Measurements from ENCODE around the gene COBL. TPM values are rescaled to one million over a fixed set of nuclear protein-coding genes. Genes with fewer than 3 reads are reported as not detected.

COBL gene
- total RNA-seq, 2 experiments from 2014 or later, result not detected

DNA sequence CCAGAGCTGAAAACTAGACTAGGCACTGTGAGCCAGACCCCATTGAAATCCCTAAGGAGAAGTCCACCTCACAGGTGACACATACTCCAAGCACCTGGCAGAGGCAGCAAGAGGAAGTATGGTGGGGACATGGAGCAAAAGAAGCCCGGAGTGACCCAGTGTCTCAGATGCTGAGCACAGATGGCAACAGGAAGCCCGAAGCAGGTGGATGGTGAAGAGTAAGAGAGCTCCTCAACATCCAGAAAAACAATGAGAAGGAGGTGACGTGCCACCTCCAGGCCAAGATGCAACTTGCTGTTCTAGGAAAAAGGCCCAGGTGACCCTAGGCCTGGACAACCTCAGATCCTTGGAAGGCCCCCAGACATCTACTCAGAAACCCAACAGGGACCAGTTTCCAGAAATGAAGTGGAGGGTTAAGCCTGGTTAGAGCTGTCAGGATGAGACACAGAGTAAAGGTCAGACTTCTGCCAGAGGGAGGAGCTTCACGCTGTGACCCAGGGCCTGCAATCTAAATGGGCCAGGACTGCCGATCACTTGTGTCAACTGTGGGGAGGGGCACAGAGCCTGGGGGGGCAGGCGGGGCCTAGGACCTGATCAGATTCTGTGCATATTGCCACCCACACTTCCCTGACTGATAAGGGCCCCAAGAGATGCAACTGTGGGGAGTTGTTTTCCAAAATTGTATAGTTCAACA lies 2.4 kb upstream of the COBL start:
- POLR2A ChIA-PET, result no interaction called here
- H3K27me3 Mint-ChIP-seq, result peaks cover 43% of the 10 kb centered on the region

DNA sequence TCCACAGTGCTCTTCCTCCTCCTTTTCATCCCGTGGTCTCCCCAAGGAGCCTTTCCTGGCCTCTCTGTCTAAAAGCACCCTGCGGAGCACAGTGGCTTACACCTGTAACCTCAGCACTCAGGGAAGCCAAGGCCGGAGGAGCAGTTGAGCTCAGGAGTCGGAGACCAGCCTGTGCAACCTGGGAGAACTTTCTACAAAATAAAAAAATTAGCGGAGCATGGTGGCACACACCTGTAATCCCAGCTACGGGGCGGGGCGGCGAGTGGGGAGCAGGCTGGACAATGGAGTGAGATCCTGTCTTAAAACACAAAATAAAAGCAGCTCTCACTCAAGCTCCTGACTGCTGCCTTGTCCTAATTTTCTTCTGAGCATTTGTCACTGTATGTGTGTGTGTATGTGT lies 1.4 kb upstream of the COBL start:
- no peak for DNase-seq
- Mint-ChIP-seq H3K4me1 (peaks cover 4% of the 10 kb centered on the region), H3K27me3 (peaks cover 47% of the 10 kb centered on the region), H3K36me3 (ENCODE audit: low read depth) (no peaks in the 10 kb centered on the region), H3K9me3 (no peaks in the 10 kb centered on the region), H3K4me3 (no peak overlapping the region), H3K27ac (no peak overlapping the region)
- ChIA-PET CTCF (no interaction called here), POLR2A (no interaction called here)

More for the DNA sequence above, 2.4 kb upstream of the COBL start:
- Mint-ChIP-seq H3K36me3 (ENCODE audit: low read depth) (no peaks in the 10 kb centered on the region), H3K27ac (no peak overlapping the region), H3K4me1 (peaks cover 4% of the 10 kb centered on the region), H3K4me3 (no peak overlapping the region), H3K9me3 (no peaks in the 10 kb centered on the region)
- CTCF ChIA-PET, result no interaction called here
- no peak for DNase-seq

DNA sequence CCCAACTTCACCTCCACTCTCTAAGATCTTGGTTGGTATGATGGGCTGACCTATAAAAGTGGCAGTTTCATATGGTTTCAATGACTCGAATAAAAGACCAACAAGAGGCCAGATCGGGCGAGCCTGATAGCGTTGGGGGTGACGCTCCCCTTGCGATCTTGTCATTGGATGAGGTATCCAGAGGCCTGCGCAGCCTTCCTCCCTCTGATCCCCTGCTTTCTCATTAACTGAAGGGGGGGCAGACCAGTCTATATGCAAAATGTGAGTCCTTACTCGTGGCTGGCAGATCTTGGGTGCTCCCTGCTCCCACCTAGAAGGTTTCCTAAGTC lies 937 bp upstream of the COBL start:
- no peak overlapping the region for H3K27ac Mint-ChIP-seq
- peaks cover 4% of the 10 kb centered on the region for H3K4me1 Mint-ChIP-seq
- peaks cover 49% of the 10 kb centered on the region for H3K27me3 Mint-ChIP-seq
- no peak for DNase-seq
- ChIA-PET POLR2A (no interaction called here), CTCF (no interaction called here)
- H3K4me3 Mint-ChIP-seq, result no peak overlapping the region
- no peaks in the 10 kb centered on the region for H3K36me3 Mint-ChIP-seq (ENCODE audit: low read depth)
- no peaks in the 10 kb centered on the region for H3K9me3 Mint-ChIP-seq

DNA sequence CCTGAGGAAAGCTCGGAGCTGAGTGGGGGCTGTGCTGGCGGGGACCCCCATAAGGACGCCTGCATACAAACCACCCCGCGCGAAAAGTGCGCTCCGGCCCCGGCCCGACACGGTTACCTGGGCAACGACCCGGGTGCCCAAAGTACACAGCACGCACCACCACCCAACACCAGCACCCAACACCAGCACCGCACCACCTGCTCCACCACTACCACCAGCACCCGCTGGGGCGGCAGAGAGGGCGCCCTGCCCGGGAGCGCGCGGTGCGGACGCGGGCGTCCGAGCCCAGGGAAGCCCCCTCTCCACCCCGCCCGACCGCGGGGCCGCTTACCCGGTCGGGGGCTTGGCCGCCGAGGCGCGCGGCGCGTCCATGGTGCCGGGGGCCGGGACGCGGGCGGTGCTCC lies 345 bp downstream of the COBL start:
- CTCF ChIA-PET, result no interaction called here
- peaks cover 52% of the 10 kb centered on the region for H3K27me3 Mint-ChIP-seq

DNA sequence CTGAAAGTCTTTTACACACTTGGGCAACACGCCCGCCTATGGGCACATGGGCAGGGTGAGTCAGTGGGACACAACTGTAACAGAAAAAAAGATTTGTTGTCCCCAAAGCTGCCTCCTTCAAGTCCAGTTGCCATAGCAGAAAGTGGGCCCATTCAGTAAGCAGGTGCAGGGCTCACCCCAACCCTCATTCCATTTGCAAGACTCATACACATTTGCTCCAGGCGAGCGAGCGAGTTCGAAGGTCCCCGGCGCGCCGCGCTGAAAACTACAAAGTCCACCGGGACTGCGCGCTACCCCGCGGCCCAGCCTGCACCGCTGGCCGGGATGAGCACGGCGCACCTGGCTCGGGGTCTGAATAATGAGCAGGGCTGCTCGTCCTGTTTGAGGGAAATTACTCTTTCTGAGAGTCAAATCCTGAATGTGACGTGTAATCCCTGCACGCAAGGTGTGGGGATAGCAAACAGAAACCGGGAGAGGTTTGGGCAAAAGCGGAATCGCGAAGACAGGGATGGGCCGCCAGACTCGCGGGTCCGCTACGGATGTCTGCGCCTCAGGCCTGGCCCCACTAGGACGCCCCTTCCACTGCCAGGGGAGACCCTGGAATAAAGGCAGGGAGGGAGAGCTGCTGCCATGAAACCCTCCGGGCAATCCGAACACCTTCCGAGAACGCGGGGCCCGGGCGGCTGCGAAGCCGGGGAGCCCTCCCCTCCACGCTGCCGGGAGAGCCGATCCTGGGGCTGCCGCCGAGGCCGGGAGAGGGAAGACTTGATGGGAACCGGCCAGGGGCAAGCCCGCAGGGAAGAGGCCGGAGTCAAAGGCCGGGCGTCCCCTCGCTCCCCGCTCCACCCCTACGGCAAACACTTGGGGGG lies 982 bp downstream of the COBL start:
- no peaks in the 10 kb centered on the region for H3K36me3 Mint-ChIP-seq (ENCODE audit: low read depth)
- ChIA-PET POLR2A (no interaction called here), CTCF (no interaction called here)
- H3K9me3 Mint-ChIP-seq, result no peaks in the 10 kb centered on the region
- peaks cover 4% of the 10 kb centered on the region for H3K4me1 Mint-ChIP-seq
- no peak for DNase-seq
- peaks cover 52% of the 10 kb centered on the region for H3K27me3 Mint-ChIP-seq
- H3K27ac Mint-ChIP-seq, result no peak overlapping the region
- H3K4me3 Mint-ChIP-seq, result no peak overlapping the region

More for the DNA sequence above, 345 bp downstream of the COBL start:
- Mint-ChIP-seq H3K4me3 (no peak overlapping the region), H3K4me1 (peaks cover 4% of the 10 kb centered on the region), H3K9me3 (no peaks in the 10 kb centered on the region), H3K36me3 (ENCODE audit: low read depth) (no peaks in the 10 kb centered on the region), H3K27ac (no peak overlapping the region)
- no peak for DNase-seq
- POLR2A ChIA-PET, result no interaction called here

DNA sequence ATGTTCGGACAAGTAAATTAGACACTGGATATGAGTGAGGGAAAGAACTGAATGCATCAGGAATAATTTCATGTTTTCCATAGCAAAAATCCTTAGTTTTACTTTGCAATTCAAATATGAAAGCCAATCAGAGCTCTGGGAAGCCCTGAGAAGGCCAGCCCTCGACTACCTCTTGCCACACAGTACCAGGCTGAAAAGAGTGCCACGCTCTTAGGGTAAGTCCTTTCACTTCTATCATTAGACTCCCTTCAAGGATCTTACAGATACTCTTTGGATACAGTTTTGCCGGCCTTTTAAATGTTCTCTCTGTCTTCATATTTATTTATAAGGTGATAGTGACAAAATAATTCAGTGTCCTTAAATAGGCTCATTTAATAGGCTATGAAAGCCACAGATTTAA lies 1.9 kb downstream of the COBL start:
- Mint-ChIP-seq H3K9me3 (no peaks in the 10 kb centered on the region), H3K4me1 (peaks cover 4% of the 10 kb centered on the region), H3K27me3 (peaks cover 52% of the 10 kb centered on the region), H3K27ac (no peak overlapping the region), H3K36me3 (ENCODE audit: low read depth) (no peaks in the 10 kb centered on the region), H3K4me3 (no peak overlapping the region)
- CTCF ChIA-PET, result no interaction called here
- POLR2A ChIA-PET, result no interaction called here
- no peak for DNase-seq

DNA sequence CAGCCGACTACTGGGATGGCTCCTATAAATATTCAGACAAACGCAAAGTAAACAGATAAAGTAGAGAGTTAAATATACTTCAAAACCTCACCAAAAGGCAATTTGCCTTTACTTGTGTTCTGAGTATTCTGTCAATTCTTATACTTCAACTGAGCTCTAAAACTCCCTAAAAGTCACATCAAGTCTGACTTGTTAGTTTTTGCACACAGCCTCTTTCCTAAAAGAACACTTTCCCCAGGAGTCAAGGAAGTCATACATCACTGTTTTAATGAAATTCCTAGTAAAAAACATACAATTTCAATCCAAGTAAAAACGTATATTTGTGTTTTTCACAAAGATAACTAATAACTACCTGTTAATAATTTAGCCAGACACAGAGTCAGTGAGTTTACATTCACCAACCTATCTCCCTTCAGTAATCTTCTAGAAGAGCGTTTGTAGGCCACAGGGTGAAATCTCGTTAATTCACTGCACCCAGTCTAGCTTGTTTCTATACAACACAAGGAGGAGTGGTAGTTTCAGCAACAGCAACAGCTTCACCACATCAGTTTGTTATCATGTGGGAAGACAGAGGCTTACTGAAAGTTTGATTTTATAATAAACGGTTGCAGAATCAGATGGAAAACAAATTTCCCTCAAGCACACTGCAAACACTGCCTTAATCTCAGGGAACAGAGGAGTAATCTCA lies 2.7 kb downstream of the COBL start:
- no peak overlapping the region for H3K27ac Mint-ChIP-seq
- no peaks in the 10 kb centered on the region for H3K9me3 Mint-ChIP-seq
- H3K36me3 Mint-ChIP-seq (ENCODE audit: low read depth), result no peaks in the 10 kb centered on the region
- no peak overlapping the region for H3K4me3 Mint-ChIP-seq
- ChIA-PET POLR2A (no interaction called here), CTCF (no interaction called here)
- peaks cover 46% of the 10 kb centered on the region for H3K27me3 Mint-ChIP-seq
- no peak for DNase-seq
- H3K4me1 Mint-ChIP-seq, result peaks cover 4% of the 10 kb centered on the region

DNA sequence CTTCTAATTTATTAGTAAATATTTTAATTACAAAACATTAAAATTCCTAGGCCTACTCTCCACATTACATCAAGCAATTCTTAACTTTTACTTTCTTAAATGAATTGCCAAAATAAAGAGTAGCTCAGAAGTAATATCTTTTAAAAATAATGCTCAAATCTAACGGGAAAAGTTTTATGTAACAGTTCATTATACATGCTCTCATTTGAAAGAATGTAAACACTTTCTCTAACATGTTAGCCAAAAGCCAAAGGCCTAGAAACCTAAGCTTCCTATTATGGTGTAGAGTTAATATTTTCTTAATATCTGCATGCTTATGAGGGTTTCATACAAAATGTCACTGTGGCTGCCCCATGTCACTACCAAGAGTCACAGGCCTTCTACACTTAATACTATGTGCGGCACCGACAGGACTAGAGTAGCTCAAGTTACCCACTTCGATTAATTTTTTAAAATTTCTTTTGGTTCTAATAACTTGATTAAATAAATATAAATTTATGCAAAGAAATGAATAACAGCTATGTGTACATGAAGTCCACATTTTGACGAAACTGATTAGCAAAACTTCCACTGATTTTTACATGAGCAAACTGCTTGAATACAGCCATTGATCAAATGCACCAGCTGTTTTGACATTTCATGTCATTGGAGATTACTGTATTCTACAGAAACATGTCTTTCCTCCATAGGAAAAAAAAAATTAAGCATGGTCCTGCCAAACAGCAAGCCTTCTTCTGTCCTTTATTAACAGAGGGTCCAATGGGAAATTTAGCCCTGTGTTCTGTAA lies 3.5 kb downstream of the COBL start:
- ChIA-PET POLR2A (no interaction called here), CTCF (no interaction called here)
- DNase-seq, result no peak
- Mint-ChIP-seq H3K9me3 (no peaks in the 10 kb centered on the region), H3K27me3 (peaks cover 40% of the 10 kb centered on the region), H3K27ac (no peak overlapping the region), H3K36me3 (ENCODE audit: low read depth) (no peaks in the 10 kb centered on the region), H3K4me3 (no peak overlapping the region), H3K4me1 (peaks cover 4% of the 10 kb centered on the region)

DNA sequence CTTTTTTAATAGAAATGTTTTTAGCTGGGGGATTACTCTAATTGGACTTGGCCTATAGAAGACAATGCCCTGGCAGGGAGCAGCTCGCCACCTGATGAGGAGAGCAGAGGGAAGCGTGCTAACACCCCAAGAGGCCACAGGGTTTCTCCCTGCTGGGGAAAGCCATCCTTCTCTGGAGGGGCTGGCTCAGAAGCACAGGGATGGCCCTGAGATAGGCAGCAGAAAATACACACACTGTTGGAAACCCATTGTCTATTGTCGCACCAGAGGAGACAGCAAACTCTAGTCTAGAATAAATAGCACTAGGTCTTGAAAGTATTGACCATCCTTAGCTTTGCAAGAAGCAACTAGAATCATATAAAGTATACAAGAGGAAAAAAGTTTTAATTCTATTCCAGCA lies 5.4 kb downstream of the COBL start:
- Mint-ChIP-seq H3K4me3 (no peak overlapping the region), H3K9me3 (no peaks in the 10 kb centered on the region), H3K4me1 (peaks cover 4% of the 10 kb centered on the region), H3K27ac (no peak overlapping the region), H3K27me3 (peaks cover 27% of the 10 kb centered on the region), H3K36me3 (ENCODE audit: low read depth) (no peaks in the 10 kb centered on the region)
- ChIA-PET CTCF (no interaction called here), POLR2A (no interaction called here)
- no peak for DNase-seq

DNA sequence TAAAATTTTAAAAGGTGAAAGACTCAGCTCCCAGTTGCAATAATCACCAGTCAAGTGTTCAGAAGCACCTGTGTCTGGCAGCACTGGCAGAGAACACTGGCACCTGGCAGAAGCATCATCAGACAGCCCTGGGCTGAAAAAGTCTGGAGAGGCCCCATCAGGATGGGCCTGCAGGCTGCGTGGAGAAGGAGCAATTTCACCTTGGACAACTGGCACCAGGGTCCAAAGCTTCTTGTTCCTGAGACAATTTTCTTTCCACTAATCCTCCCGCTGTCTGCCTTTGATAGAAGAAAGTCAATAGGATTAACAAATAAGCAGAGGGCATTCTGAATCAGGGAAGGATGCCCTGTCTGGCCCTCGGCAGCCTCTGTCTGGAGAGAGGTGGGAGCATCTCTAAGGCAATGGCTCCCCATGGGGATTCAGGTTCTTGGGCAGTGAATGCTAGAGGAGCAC lies 6.5 kb downstream of the COBL start:
- POLR2A ChIA-PET, result no interaction called here
- CTCF ChIA-PET, result no interaction called here
- Mint-ChIP-seq H3K4me1 (no peaks in the 10 kb centered on the region), H3K4me3 (no peak overlapping the region), H3K27ac (no peak overlapping the region), H3K36me3 (ENCODE audit: low read depth) (no peaks in the 10 kb centered on the region), H3K27me3 (peaks cover 19% of the 10 kb centered on the region), H3K9me3 (no peaks in the 10 kb centered on the region)
- DNase-seq, result no peak

DNA sequence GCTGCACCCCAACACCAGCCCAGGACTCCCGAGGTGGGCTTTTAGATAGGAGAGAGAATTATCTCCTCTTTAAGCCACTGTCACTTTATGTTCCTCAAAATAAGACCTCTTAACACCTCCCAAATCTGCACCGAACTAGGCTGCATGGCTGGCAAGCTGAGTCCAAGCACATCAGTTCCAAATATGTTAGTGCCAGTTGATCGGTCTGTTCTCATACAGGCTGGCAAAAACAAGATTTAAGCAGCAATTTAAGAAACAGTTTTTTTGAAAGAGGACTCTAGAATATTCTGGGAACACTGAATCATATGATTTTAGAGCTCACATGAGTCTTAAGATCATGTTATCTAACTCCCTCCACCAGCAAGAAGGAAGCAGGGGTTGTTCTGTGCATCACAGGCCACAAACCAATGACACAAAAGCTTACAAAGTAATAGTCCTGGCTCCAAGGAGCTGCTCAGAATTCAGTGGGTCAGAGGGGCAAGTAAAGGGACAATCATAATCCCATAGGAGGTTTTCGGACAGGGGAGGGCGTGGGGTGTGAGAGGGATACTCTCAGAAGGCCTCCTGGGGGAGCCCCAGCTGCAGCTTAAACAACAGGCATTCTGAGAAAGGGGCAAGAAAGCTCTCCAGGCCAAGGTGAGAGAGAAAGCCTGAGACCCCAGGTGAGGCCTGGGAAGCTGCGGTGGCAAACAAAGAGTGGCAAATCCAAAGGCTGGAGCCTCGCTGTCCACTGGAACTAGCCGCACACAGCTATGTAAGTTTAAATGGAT lies 7.1 kb downstream of the COBL start:
- H3K36me3 Mint-ChIP-seq (ENCODE audit: low read depth), result no peaks in the 10 kb centered on the region
- H3K27me3 Mint-ChIP-seq, result peaks cover 14% of the 10 kb centered on the region
- CTCF ChIA-PET, result no interaction called here
- no peak overlapping the region for H3K27ac Mint-ChIP-seq
- H3K4me3 Mint-ChIP-seq, result no peak overlapping the region
- H3K4me1 Mint-ChIP-seq, result no peaks in the 10 kb centered on the region
- POLR2A ChIA-PET, result no interaction called here
- H3K9me3 Mint-ChIP-seq, result no peaks in the 10 kb centered on the region
- DNase-seq, result no peak

DNA sequence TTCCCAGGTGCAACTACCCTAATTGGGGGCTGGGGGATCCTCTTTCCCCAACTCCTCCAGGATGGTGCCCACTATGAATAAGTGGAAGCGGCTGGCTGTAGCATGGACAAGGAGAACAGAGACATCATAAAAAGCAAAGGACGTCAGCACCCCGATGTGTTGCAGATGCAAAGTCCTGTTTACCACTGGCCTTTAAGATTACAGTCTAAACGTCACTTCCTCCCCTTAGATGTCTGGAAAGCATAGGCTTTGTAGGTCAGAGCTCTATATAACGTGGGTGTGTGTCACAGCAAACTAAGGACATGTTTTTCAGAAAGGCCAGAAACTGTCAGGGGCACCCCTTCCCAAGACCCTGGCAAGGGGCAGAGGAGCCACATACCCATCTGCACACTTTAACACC lies 7.9 kb downstream of the COBL start:
- Mint-ChIP-seq H3K36me3 (ENCODE audit: low read depth) (no peaks in the 10 kb centered on the region), H3K4me3 (no peak overlapping the region), H3K4me1 (no peaks in the 10 kb centered on the region), H3K9me3 (no peaks in the 10 kb centered on the region), H3K27me3 (peaks cover 6% of the 10 kb centered on the region), H3K27ac (no peak overlapping the region)
- CTCF ChIA-PET, result no interaction called here
- POLR2A ChIA-PET, result no interaction called here
- DNase-seq, result no peak

DNA sequence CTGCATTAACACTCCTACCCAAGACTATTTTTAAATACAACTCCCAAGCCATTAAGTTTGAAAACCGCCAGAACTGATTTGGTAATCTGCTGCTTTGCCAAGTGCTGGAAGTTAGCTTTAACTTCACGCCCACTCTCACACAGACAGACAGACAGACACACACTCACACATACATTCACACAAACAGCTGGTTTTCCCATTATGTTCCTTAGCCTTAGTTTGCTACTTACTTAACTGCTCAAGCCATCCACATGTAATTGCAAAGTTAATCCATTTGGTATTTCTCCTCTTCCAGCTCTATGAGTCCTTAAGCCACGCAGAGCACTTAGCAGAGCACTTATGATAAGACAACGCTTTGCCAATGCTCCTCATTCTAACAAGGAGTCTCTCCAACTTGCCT lies 8.3 kb downstream of the COBL start:
- no peak overlapping the region for H3K27ac Mint-ChIP-seq
- ChIA-PET CTCF (no interaction called here), POLR2A (no interaction called here)
- H3K4me3 Mint-ChIP-seq, result no peak overlapping the region
- no peaks in the 10 kb centered on the region for H3K4me1 Mint-ChIP-seq
- H3K36me3 Mint-ChIP-seq (ENCODE audit: low read depth), result no peaks in the 10 kb centered on the region
- H3K9me3 Mint-ChIP-seq, result no peaks in the 10 kb centered on the region
- peaks cover 4% of the 10 kb centered on the region for H3K27me3 Mint-ChIP-seq
- no peak for DNase-seq

Measured in activated CD4-positive, alpha-beta memory T cell treated with anti-CD3 and anti-CD28 coated beads, Interleukin-2, amount 10 ng/mL, durations not matched to agents 7 days and 5 days (primary cell).